GM18909 (cell line): ENCODE data around the gene DZIP3.
"Not testable (repeated sequence)": the region's sequence is repeated elsewhere in the genome, so short reads cannot be mapped to it uniquely, and the experiment has no call there.

Experiments
- ATAC-seq: cut with Tn5 transposase; IDR thresholded peaks from one replicate; pipeline ENCODE4 v1.9.1; 2021; ENCODE audit warnings: mild to moderate bottlenecking; ENCODE audit not compliant: unreplicated experiment, poor library complexity

DZIP3 gene

DNA sequence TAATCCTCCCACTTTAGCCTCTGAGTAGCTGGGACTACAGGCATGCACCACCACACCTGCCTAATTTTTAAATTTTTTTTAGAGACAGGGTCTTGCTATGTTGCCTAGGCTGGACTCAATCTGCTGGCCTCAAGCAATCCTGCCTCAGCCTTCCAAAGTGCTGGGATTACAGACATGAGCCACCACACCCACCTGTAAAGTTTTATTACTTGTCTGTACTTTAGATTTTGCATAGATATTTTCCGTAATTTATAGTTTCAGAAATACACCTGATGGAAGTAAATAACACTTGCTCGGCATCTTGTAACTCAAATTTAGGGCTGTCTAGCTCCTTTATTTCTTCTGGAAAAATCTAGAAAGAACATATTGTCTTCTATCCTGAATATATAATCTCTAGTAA, 5.8 kb downstream of the DZIP3 start:
- ATAC-seq, result no peak

DNA sequence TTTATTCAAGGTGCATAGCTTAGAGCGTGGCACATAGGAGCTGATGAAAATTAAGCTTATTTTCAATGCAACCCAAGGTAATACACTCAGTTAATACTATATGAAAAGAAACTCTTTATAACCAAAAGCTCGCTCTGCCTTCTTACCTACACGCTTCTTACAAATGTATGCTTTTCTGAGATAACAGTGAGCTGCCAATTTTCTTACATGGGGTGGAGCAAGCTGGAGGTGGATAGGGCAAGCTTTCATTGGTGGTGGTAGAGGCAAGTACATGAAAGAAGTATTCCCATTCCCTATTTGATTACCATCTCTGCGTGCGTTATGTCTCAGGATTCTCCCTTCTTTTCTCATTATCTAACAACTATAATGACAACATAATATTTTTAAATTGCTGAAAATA, 8.9 kb downstream of the DZIP3 start:
- no peak for ATAC-seq

GRCh38 chr3:108599677-108600409, 10.3 kb downstream of the DZIP3 start:
- no peak for ATAC-seq

- peak; percentile 73 for ATAC-seq
Measured at GRCh38 chr3:108602249-108602934, 12.9 kb downstream of the DZIP3 start.

GRCh38 chr3:108602935-108603294, 13.4 kb downstream of the DZIP3 start:
- no peak for ATAC-seq

DNA sequence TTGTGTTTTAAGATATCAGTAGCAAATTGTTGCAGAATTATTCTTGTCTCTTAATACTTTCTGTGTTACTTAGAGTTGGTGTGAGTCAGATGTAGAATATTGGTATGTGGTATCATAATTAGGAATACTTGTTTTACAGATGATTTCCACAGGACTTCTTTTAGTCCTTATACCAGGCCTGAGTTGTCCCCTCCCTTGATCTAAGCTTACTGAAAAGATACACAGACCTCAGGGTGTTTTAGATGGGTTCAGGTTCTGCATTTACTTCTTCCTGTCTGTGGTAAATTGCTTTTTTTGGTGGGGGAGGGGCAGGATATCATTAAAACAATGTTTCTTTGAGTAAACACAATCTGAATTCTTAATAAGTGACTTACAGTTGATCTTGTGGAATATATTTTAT, 14.2 kb downstream of the DZIP3 start:
- ATAC-seq, result no peak

- ATAC-seq, result no peak
Measured at GRCh38 chr3:108605028-108605427, 15.5 kb downstream of the DZIP3 start.

DNA sequence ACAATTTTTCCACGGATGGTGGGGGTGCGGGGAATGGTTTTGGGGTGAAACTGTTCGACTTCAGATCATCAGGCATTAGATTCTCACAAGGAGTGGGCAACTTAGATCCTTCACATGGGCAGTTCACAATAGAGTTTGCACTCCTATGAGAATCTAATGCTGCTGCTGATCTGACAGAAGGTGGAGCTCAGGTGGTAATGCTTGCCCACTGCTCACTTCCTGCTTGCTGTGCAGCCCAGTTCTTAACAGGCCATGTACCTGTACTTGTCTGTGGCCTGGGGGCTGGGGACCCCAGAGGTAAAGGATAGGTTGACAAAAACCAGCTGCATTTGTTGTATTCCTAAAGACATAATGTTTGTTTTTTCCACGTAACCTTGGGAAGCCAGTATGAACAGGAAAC, 16.0 kb downstream of the DZIP3 start:
- no peak for ATAC-seq

- ATAC-seq, result no peak
Measured at GRCh38 chr3:108608750-108609149, 19.2 kb downstream of the DZIP3 start.

DNA sequence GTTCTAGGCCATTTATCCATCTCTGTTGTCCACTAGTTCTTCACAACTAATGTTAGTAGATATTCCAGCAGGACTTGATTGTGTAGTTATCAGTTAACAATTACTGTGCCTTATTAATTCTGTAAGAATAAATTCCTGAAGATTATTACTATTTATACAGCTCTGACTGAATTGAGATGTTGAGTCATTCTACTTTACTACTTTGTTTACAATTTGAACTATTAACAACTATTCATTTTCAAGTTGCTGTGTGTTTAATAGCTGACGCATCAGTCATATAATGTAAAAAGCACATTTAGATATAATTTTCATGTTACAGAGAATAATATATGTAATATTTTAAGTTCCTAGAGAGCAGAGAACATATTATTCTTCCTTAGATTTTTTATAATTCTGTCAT, 21.1 kb downstream of the DZIP3 start:
- ATAC-seq, result no peak

DNA sequence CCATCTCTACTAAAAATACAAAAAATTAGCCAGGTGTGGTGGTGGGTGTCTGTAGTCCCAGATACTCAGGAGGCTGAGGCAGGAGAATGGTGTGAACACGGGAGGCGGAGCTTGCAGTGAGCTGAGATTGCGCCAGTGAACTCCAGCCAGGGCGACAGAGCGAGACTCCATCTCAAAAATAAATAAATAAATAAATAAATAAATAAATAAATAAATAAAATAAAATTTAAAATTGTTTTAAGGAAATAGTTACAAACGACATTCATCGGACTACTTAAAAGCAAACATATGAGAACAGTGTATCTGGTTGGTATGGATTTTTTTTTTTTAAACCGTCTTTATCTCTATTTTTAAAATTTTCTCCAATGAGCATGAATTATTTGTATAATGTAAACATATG, 26.6 kb downstream of the DZIP3 start:
- ATAC-seq, result not testable (repeated sequence)

GRCh38 chr3:108620250-108620649, 30.7 kb downstream of the DZIP3 start:
- ATAC-seq, result no peak

DNA sequence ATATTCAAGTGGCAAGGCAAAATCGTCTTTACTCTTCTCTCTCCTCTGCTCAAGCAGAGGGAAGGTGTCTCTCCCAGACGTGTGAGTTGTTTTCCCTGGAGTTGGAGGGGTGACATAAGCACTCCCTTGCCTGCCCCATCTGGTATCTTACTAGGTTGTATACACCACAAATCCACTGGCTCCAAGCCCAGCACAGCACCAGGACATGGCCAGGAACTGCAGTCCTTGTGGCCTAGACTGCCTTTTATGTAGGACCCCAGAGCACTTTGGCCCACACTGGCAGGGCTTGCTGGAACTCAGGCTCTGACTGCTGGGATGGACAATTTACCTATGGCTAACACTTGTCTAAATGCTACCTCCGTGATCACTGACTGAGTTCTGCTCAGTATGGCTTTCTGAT, 34.0 kb downstream of the DZIP3 start:
- ATAC-seq, result no peak

DNA sequence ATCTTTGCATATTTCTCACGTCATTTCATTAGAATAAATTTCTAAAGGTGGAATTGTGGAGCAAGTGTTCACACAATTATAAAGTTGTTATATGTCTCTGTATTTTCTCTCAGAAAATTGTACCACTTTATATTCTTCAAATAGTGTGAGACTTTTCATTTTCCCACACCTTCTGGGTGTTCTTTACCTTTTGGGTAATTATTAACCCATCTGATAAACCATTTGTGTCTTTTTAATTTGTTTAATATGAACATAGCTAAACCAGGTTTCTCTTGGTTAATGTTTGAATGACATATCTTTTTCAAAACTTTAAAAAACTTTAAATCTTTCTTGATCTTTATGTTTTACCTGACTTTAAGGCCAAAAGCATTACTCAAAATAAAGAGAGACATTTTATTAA, 40.5 kb downstream of the DZIP3 start:
- ATAC-seq, result no peak

GRCh38 chr3:108642526-108642925, 53.0 kb downstream of the DZIP3 start:
- ATAC-seq, result no peak

DNA sequence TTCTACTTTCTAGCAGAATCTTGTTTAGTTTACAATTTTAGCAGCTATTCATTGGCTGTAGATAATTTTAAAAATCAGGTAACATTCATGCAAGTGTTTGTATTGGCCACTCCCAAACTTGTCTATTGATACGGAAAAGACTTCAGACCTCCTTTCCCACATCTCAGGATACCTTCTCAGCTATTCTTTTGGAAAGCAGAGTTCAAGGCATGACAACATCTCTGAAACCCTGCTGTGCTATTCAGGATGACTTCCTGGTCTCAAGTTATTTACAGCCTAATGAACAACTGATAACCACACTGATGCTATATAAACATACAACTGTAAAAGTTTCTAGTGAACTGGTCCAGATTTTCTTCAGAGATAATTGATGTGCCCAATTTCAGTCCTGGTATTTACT, 55.8 kb downstream of the DZIP3 start:
- ATAC-seq, result no peak

DNA sequence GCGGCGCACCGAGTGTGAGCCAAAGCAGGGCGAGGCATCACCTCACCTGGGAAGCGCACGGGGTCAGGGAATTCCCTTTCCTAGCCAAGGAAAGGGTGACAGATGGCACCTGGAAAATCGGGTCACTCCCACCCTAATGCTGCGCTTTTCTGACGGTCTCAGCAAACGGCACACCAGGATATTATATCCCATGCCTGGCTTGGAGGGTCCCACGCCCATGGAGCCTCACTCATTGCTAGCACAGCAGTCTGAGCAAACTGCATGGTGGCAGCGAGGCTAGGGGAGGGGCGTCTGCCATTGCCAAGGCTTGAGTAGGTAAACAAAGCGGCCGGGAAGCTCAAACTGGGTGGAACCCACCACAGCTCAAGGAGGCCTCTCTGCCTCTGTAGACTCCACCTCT, 66.1 kb downstream of the DZIP3 start:
- ATAC-seq, result not testable (repeated sequence)

DNA sequence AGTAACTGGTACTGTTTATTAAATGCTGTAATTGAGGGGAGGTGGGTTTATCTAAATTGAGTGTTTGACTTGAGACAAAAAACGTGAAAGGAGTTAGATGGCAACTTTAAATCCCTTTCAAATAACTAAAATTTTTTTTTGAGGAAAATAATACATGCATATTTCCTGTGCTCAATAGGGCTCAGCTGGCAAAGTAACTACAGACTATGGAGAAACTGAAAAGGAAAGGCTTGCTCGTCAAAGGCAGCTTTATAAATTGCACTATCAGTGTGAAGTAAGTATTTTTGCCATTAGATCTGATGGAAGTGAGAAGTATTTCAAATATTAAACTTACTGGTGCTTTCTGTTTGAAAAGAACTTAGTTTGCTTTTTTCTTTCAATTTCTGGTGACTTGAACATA, 72.2 kb downstream of the DZIP3 start:
- no peak for ATAC-seq

DNA sequence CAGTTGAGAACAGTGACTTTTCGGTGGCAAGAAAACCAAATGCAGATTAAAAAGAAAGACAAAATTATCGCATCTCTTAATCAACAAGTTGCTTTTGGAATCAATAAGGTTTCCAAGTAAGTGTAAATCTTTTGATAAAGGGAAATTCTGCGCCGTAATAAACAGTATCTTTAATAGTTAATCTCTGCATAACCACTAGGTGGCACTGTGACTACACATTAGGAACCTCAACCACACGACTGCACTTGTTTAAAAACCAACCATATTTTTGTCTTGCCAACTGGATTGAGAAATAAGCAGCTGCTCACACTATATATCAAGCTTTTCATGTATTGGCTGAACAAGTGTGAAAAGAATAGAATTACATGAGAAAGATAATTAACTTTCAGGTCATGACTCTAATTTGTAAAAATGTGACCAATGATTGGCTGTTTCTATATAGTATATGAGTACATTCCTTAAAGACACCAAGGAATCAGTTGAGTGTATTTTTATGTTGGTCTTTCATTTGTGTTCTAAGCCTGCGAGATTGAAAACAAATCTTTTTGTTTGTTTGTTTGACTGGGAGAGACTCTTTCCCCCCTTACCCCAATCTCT, 72.7 kb downstream of the DZIP3 start:
- ATAC-seq, result peak; percentile 80

DNA sequence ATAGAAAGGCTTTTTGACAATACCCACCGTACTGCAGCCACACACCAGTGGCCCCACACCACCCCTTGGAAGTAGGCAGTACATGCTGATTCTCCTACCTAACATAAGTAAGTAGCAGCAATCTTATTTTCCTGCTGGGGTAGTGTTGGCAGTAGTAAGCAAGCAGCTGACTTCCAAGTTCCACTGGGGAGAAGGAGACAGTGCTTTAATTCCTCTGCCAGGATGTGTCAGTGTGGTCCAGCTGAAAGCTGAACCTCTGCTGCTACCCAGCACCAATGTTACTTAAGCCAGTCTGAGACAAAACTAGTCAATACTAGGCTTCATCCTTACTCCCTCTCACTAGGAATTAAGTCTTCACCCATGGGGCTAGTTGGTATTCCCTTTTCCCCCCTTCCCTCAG, 74.7 kb downstream of the DZIP3 start:
- no peak for ATAC-seq

DNA sequence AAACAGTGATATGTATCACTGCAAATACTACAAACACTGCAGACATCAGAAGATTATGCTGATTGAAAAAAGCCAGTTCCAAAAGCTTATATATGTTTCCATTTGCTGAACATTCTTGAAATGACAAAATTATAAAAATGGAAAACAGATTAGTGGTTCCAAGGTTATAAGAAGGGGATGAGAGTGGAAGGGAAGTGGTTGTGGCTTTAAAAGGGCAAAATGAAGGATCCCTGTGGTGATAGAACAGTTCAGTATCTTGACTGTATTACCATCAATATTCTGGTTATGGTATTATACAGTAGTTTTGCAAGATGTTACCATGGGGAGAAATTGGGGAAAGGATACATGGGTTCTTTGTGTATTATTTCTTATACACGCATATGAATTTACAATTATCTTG, 77.8 kb downstream of the DZIP3 start:
- no peak for ATAC-seq

- ATAC-seq, result no peak
Measured at GRCh38 chr3:108669208-108669607, 79.7 kb downstream of the DZIP3 start.
